Measurements from ENCODE around the gene TRAF2.
A peak's percentile ranks its signal among the peaks of the same experiment; 100 is the strongest.

DNA sequence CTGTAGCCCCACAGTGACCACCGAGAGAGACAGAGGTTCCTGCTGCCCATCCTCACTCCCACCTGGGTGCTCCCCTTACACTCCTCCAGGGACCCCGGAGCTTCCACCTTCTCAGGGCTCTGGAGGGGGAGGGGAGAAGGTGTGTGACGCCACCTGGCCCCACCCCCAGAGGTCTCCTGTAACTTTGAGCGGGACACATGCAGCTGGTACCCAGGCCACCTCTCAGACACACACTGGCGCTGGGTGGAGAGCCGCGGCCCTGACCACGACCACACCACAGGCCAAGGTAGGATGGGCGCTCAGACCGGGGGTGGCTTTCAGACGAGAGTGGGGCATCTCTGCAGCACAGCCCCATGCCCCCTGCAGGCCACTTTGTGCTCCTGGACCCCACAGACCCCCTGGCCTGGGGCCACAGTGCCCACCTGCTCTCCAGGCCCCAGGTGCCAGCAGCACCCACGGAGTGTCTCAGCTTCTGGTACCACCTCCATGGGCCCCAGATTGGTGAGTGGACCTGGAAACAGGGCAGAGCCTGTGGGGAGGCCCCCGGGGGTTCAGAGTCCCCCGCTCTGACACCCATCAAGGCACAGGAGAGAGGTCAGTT lies 29.7 kb upstream of the TRAF2 start:
- TF ChIP-seq, protein P1, sequence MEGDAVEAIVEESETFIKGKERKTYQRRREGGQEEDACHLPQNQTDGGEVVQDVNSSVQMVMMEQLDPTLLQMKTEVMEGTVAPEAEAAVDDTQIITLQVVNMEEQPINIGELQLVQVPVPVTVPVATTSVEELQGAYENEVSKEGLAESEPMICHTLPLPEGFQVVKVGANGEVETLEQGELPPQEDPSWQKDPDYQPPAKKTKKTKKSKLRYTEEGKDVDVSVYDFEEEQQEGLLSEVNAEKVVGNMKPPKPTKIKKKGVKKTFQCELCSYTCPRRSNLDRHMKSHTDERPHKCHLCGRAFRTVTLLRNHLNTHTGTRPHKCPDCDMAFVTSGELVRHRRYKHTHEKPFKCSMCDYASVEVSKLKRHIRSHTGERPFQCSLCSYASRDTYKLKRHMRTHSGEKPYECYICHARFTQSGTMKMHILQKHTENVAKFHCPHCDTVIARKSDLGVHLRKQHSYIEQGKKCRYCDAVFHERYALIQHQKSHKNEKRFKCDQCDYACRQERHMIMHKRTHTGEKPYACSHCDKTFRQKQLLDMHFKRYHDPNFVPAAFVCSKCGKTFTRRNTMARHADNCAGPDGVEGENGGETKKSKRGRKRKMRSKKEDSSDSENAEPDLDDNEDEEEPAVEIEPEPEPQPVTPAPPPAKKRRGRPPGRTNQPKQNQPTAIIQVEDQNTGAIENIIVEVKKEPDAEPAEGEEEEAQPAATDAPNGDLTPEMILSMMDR (IDR thresholded peaks at IDR 0.05) = peak in 1 of 4 donors; percentile 2
- TF ChIP-seq POLR2A (IDR thresholded peaks at IDR 0.05) = no peak

Data from right lobe of liver (tissue), 4 donors.